Subcutaneous abdominal adipose tissue (tissue), 5 donors: ENCODE results near the gene HIF3A.
A peak's percentile ranks its signal among the peaks of the same experiment; 100 is the strongest.
"Not testable (repeated sequence)": the region's sequence is repeated elsewhere in the genome, so short reads cannot be mapped to it uniquely, and the experiment has no call there.

Experiments
- H3K27ac ChIP-seq: one replicate; pipeline ENCODE4 v1.7.0; 2013; ENCODE audit warnings: low read depth, mild to moderate bottlenecking, inconsistent platforms, low read length, moderate library complexity
- H3K27me3 ChIP-seq, 5 donors: one replicate each; pipeline ENCODE4 v1.7.0; 2013; ENCODE audit warnings: low read length in 5 of 5, inconsistent platforms in 1 of 5; ENCODE audit not compliant: control insufficient read depth in 5 of 5, insufficient read depth in 4 of 5
- H3K36me3 ChIP-seq, 5 donors: one replicate each; pipeline ENCODE4 v1.7.0; 2013; ENCODE audit warnings: low read length in 5 of 5; ENCODE audit not compliant: control insufficient read depth in 5 of 5, insufficient read depth in 5 of 5
- H3K4me1 ChIP-seq, 5 donors: one replicate each; pipeline ENCODE4 v1.7.0; 2013; ENCODE audit warnings: low read length in 5 of 5, mild to moderate bottlenecking in 3 of 5, moderate library complexity in 1 of 5; ENCODE audit not compliant: control insufficient read depth in 5 of 5, insufficient read depth in 5 of 5
- H3K4me3 ChIP-seq, 5 donors: one replicate each; pipeline ENCODE4 v1.7.0; 2013; ENCODE audit warnings: low read length in 5 of 5, low read depth in 1 of 5
- H3K9ac ChIP-seq, 5 donors: one replicate each; pipeline ENCODE4 v1.7.0; 2013; ENCODE audit warnings: low read length in 5 of 5, mild to moderate bottlenecking in 4 of 5, moderate library complexity in 3 of 5
- H3K9me3 ChIP-seq, 5 donors: one replicate each; pipeline ENCODE4 v1.7.0; 2013; ENCODE audit warnings: low read length in 5 of 5; ENCODE audit not compliant: control insufficient read depth in 5 of 5
- donor health status: healthy.
- donor health status: healthy.
- donor health status: healthy.
- donor health status: healthy.
- donor health status: healthy.

Gene HIF3A

GRCh38 chr19:46296722-46297461 lies at the start of gene HIF3A:
TSS of gene HIF3A (plus strand) at chr19:46297042. CDS start at chr19:46297077, 35 bp downstream.
- Histone ChIP-seq H3K9me3 (peaks cover 0 to 4% (median 0%) of the 10 kb centered on the region in 5 donors), H3K4me1 (peaks cover 6 to 46% (median 44%) of the 10 kb centered on the region in 5 donors), H3K36me3 (no peaks in the 10 kb centered on the region), H3K27ac (no peak within 1 kb of the TSS), H3K9ac (peak within 1 kb of the TSS in 1 of 5 donors; percentile 43), H3K27me3 (peaks cover 0 to 6% (median 5%) of the 10 kb centered on the region in 5 donors), H3K4me3 (peak within 1 kb of the TSS in 2 of 5 donors; percentile 68 to 82)

GRCh38 chr19:46250076-46250735 lies 46.6 kb upstream of the HIF3A start:
- no peaks in the 10 kb centered on the region for H3K4me1 ChIP-seq
- H3K9ac ChIP-seq, result no peak overlapping the region
- peaks cover 0 to 14% (median 6%) of the 10 kb centered on the region in 5 donors for H3K27me3 ChIP-seq
- no peak overlapping the region for H3K4me3 ChIP-seq
- no peaks in the 10 kb centered on the region for H3K36me3 ChIP-seq
- H3K27ac ChIP-seq, result no peak overlapping the region
- no peaks in the 10 kb centered on the region for H3K9me3 ChIP-seq

- H3K4me1 ChIP-seq, result no peaks in the 10 kb centered on the region
- H3K36me3 ChIP-seq, result no peaks in the 10 kb centered on the region
Measured at GRCh38 chr19:46251416-46251815, 45.4 kb upstream of the HIF3A start.

GRCh38 chr19:46254776-46255175 lies 42.1 kb upstream of the HIF3A start:
- Histone ChIP-seq H3K4me3 (no peak overlapping the region), H3K36me3 (no peaks in the 10 kb centered on the region), H3K27ac (no peak overlapping the region), H3K27me3 (peaks cover 2 to 9% (median 2%) of the 10 kb centered on the region in 5 donors), H3K9me3 (no peaks in the 10 kb centered on the region), H3K9ac (no peak overlapping the region), H3K4me1 (no peaks in the 10 kb centered on the region)

More at GRCh38 chr19:46251416-46251815, 45.4 kb upstream of the HIF3A start:
- H3K9me3 ChIP-seq, result no peaks in the 10 kb centered on the region
- no peak overlapping the region for H3K9ac ChIP-seq
- H3K27ac ChIP-seq, result no peak overlapping the region
- peaks cover 0 to 14% (median 3%) of the 10 kb centered on the region in 5 donors for H3K27me3 ChIP-seq
- H3K4me3 ChIP-seq, result no peak overlapping the region

GRCh38 chr19:46256855-46257254 lies 40.0 kb upstream of the HIF3A start:
- H3K9ac ChIP-seq, result no peak overlapping the region
- no peaks in the 10 kb centered on the region for H3K4me1 ChIP-seq
- H3K27ac ChIP-seq, result no peak overlapping the region
- H3K9me3 ChIP-seq, result no peaks in the 10 kb centered on the region
- H3K4me3 ChIP-seq, result no peak overlapping the region
- H3K27me3 ChIP-seq, result peaks cover 8 to 15% (median 13%) of the 10 kb centered on the region in 5 donors
- no peaks in the 10 kb centered on the region for H3K36me3 ChIP-seq

GRCh38 chr19:46261501-46261900 lies 35.3 kb upstream of the HIF3A start:
- H3K36me3 ChIP-seq, result not testable (repeated sequence)
- peaks cover 9 to 23% (median 17%) of the 10 kb centered on the region in 5 donors for H3K27me3 ChIP-seq

GRCh38 chr19:46262684-46263296 lies 34.1 kb upstream of the HIF3A start:
- peaks cover 9 to 21% (median 17%) of the 10 kb centered on the region in 5 donors for H3K27me3 ChIP-seq
- not testable (repeated sequence) for H3K36me3 ChIP-seq, H3K27ac ChIP-seq, H3K4me1 ChIP-seq, H3K9me3 ChIP-seq, H3K4me3 ChIP-seq, H3K9ac ChIP-seq

More at GRCh38 chr19:46261501-46261900, 35.3 kb upstream of the HIF3A start:
- H3K4me1 ChIP-seq, H3K4me3 ChIP-seq, H3K9ac ChIP-seq, H3K9me3 ChIP-seq, H3K27ac ChIP-seq: not testable (repeated sequence)

- not testable (repeated sequence) for H3K4me1 ChIP-seq, H3K9me3 ChIP-seq, H3K36me3 ChIP-seq, H3K9ac ChIP-seq, H3K27ac ChIP-seq, H3K4me3 ChIP-seq
- peaks cover 4 to 21% (median 16%) of the 10 kb centered on the region in 5 donors for H3K27me3 ChIP-seq
Measured at GRCh38 chr19:46264801-46265200, 32.0 kb upstream of the HIF3A start.

- Histone ChIP-seq H3K27ac (no peak overlapping the region), H3K4me1 (no peaks in the 10 kb centered on the region), H3K9me3 (no peaks in the 10 kb centered on the region), H3K36me3 (no peaks in the 10 kb centered on the region), H3K4me3 (no peak overlapping the region), H3K9ac (no peak overlapping the region), H3K27me3 (peaks cover 4 to 20% (median 14%) of the 10 kb centered on the region in 5 donors)
Measured at GRCh38 chr19:46265217-46265828, 31.5 kb upstream of the HIF3A start.
